Body of pancreas (tissue), 4 donors: ENCODE data around the gene ADGRA1. TPM values are rescaled to one million over a fixed set of nuclear protein-coding genes. Genes with fewer than 3 reads are reported as not detected.
A peak's percentile ranks its signal among the peaks of the same experiment; 100 is the strongest.

Experiments
- ATAC-seq: fragments of 150-250 bp; one replicate; pipeline ENCODE4 v1.9.1; 2016
- DNase-seq, 4 donors: peaks; one replicate each; pipeline ENCODE4 v3.0.0-alpha.2; 2019
- H3K27ac ChIP-seq, 4 donors: fragments of 200-600 bp; sonication (generic); 1 replicate in 3 of 4; 2 replicates in 1 of 4; pipeline versions ENCODE4 v1.5.1 to v1.6.1; 2016 to 2019; ENCODE audit warnings: mild to moderate bottlenecking in 1 of 4, mixed read lengths in 1 of 4, moderate library complexity in 1 of 4
- H3K27me3 ChIP-seq, 2 donors: fragments of 200-600 bp; sonication (generic); one replicate each; pipeline ENCODE4 v1.6.0; 2016; ENCODE audit warnings: mild to moderate bottlenecking in 1 of 2
- H3K36me3 ChIP-seq, 2 donors: fragments of 200-600 bp; sonication (generic); replicated peaks in 1 of 2; 2 replicates each; pipeline ENCODE4 v1.5.1; 2016; ENCODE audit warnings: low read depth in 2 of 2; ENCODE audit not compliant: insufficient read depth in 1 of 2
- H3K4me1 ChIP-seq: fragments of 200-600 bp; sonication (generic); one replicate; pipeline ENCODE4 v1.6.0; 2016
- H3K4me3 ChIP-seq, 2 donors: fragments of 200-600 bp; sonication (generic); 1 replicate in 1 of 2; 2 replicates in 1 of 2; pipeline ENCODE4 v1.5.1; 2016 to 2019
- H3K9me3 ChIP-seq, 3 donors: fragments of 200-600 bp; sonication (generic); 1 replicate in 2 of 3; 2 replicates in 1 of 3; pipeline ENCODE4 v1.5.1; 2016
- POLR2A ChIP-seq, 3 donors: fragments of 450-650 bp; IDR thresholded peaks; one replicate each; pipeline ENCODE4 v1.6.1; 2016; ENCODE audit warnings: antibody characterized with exemption in 3 of 3, mild to moderate bottlenecking in 2 of 3
- WGBS, 2 donors: methylation state at CpG; one replicate each; pipeline ENCODE4 v1.1.5; 2017; 5-methylcytosine and 5-hydroxymethylcytosine counted together
- intact Hi-C: fragments of 100-400 bp; cut with DNase I; formaldehyde crosslinking; loops from one replicate; pipeline ENCODE4 v1.15.1; 2023
- total RNA-seq, 2 donors: library from RNA; depleted of rRNA; stranded (reverse); fragments of >200 nt; gene quantifications; one replicate each; pipeline ENCODE4 v1.1.0, GENCODE V29; 2016
- TF ChIP-seq, protein P1 (sequence below), 7 experiments: fragments of 450-650 bp in 4 of 7; fragments of 200-600 bp in 3 of 7; sonication (generic) in 3 of 7; IDR thresholded peaks; one replicate each; pipeline ENCODE4 v1.5.1; 2016 to 2019; ENCODE audit warnings: antibody characterized with exemption in 7 of 7

Gene ADGRA1
- total RNA-seq, 2 donors from 2014 or later: under 0.01 TPM; not detected in 1

DNA sequence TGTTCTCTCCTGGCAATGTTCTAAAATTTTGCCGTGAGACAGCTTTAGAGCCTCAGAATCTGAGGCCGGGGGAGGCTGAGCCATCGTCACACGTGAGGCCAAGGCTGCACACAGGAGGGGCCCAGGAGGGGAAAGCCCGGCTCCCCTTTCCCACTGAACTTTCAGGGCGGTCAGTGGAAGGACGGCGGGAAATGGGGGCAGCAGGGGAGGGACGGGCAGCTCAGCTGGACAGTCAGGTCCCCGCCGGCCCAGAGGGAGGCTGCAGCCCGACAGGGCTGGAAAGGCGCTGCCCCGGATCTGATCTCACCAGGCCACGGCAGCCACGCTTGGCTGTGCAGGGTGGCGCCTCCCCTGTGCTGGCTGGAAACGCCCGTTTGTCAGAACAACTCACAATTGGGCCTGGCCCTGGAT, 43.3 kb upstream of the ADGRA1 start:
- intact Hi-C loops: no loop called here
- H3K4me3 ChIP-seq: no peak overlapping the region
- H3K9me3 ChIP-seq: no peaks in the 10 kb centered on the region
- H3K27me3 ChIP-seq: peaks cover 0 to 8% of the 10 kb centered on the region in 2 donors
- DNase-seq (no peak), ATAC-seq (no peak)
- no peaks in the 10 kb centered on the region for H3K36me3 ChIP-seq
- 72 to 84% methylated on average over 7 to 18 of the region's 19 CpGs for WGBS, 2 donors
- H3K4me1 ChIP-seq: peaks cover 13% of the 10 kb centered on the region
- TF ChIP-seq POLR2A (IDR thresholded peaks at IDR 0.05): no peak
- TF ChIP-seq, protein P1, sequence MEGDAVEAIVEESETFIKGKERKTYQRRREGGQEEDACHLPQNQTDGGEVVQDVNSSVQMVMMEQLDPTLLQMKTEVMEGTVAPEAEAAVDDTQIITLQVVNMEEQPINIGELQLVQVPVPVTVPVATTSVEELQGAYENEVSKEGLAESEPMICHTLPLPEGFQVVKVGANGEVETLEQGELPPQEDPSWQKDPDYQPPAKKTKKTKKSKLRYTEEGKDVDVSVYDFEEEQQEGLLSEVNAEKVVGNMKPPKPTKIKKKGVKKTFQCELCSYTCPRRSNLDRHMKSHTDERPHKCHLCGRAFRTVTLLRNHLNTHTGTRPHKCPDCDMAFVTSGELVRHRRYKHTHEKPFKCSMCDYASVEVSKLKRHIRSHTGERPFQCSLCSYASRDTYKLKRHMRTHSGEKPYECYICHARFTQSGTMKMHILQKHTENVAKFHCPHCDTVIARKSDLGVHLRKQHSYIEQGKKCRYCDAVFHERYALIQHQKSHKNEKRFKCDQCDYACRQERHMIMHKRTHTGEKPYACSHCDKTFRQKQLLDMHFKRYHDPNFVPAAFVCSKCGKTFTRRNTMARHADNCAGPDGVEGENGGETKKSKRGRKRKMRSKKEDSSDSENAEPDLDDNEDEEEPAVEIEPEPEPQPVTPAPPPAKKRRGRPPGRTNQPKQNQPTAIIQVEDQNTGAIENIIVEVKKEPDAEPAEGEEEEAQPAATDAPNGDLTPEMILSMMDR (IDR thresholded peaks at IDR 0.05): no peak
- no peak overlapping the region for H3K27ac ChIP-seq

DNA sequence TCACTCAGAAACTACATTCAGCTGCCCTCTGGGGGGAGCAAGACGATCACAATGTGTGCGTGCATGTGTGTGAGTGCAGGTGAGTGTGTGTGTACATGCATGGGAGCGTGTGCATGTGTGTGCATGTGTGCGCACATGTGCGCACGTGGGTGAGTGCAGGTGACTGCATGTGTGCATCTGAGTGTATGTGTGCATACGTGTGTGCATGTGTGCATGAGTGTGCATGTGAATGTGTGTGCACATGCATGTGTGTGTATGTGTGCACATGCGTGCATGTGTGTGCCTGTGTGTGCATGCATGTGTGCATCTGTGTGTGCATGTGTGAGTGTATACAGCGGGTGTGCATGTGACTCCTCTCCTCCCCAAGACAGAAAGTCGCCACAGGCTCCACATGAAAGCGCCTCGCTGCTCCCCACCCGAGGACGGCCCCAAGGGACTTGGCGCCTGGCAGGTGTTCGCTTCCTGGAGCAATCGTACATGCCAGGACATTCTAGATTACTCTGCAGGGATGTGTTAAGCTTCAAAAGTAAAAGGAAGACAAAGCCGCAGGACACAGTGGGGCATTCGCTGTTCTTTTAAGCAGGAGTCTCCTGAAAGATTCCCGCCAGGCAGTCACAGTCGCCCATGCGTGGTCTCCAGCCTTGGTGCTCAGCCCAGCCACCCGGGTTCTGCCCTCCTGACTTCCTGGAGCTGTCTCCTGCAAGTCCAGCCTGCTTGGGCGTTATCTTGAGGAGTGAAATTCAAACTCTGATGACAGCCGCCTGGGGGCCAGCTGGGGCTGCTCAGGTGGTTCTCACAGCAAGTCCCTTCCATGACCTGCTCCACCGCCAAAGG, 42.0 kb upstream of the ADGRA1 start:
- no peaks in the 10 kb centered on the region for H3K27me3 ChIP-seq
- peaks cover 8% of the 10 kb centered on the region for H3K4me1 ChIP-seq
- H3K9me3 ChIP-seq: no peaks in the 10 kb centered on the region
- no peaks in the 10 kb centered on the region for H3K36me3 ChIP-seq
- intact Hi-C loops: no loop called here
- DNase-seq: peak in 2 of 4 donors; percentile 41 to 63
- ATAC-seq: no peak
- no peak for TF ChIP-seq POLR2A (IDR thresholded peaks at IDR 0.05)
- TF ChIP-seq, protein P1 (IDR thresholded peaks at IDR 0.05): no peak
- H3K27ac ChIP-seq: no peak overlapping the region
- H3K4me3 ChIP-seq: no peak overlapping the region
- WGBS, 2 donors: 40 to 45% methylated on average over 25 to 26 of the region's 26 CpGs

DNA sequence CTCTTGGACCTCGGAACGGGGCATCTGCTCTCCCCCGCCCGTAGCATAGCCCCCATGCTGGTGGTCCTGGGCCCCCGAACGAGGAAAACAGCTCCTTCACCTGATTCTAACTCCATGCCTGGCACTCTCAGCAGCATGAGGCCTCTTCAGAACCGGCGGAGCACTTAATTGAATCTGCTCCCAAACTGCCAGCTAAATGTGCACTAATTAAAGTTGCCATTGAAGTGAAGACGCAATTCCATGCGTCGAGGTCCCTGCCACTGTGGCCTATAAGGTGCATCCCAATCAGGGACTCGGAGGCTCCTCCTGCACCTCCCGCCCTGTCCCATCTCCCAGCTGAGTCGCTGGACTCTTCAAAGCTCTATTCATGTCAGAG, 41.3 kb upstream of the ADGRA1 start:
- Histone ChIP-seq H3K4me1 (peaks cover 8% of the 10 kb centered on the region), H3K36me3 (no peaks in the 10 kb centered on the region), H3K27ac (no peak overlapping the region), H3K4me3 (no peak overlapping the region), H3K9me3 (no peaks in the 10 kb centered on the region), H3K27me3 (no peaks in the 10 kb centered on the region)
- no peak for DNase-seq
- WGBS, 2 donors: 54% methylated on average over 14 of the region's 14 CpGs
- TF ChIP-seq POLR2A (IDR thresholded peaks at IDR 0.05): no peak
- TF ChIP-seq, protein P1 (IDR thresholded peaks at IDR 0.05): no peak
- intact Hi-C loops: no loop called here
- no peak for ATAC-seq

DNA sequence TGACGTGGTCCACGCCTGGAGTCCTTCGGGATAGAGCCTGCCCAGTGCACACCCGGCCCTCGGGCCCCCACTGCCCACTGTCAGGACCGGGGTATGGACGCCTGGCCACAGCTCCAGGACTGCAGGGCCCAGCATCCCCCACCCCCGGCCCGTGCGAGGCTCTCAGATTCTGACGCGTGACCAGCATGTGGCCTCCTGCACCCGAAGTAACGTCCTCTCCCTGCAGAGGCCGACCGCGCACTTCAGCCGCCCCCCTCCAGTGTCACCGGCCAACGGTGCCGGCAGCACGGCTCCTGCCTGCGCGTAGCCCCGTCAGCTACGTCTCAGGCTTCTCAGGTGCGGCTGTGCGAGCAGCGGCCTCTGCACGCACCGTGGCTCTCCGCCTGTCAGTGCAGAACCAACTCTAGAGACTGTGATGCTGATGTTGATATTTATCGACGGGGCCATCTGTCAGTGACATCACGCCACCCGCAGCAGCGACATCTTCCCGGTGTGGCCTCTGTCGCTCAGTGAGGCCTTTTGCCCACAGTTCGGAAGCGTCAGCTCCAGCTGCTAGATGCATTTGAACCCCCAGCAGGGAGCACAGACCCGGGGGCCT, 40.1 kb upstream of the ADGRA1 start:
- Histone ChIP-seq H3K36me3 (no peaks in the 10 kb centered on the region), H3K27me3 (no peaks in the 10 kb centered on the region), H3K9me3 (no peaks in the 10 kb centered on the region), H3K4me1 (peaks cover 8% of the 10 kb centered on the region), H3K27ac (no peak overlapping the region), H3K4me3 (no peak overlapping the region)
- DNase-seq (no peak), ATAC-seq (no peak)
- TF ChIP-seq, protein P1 (IDR thresholded peaks at IDR 0.05): no peak
- no peak for TF ChIP-seq POLR2A (IDR thresholded peaks at IDR 0.05)
- WGBS, 2 donors: 82 to 83% methylated on average over 9 to 36 of the region's 42 CpGs
- intact Hi-C loops: no loop called here
